Measurements from ENCODE around the gene DHRS7B.
"Not testable (repeated sequence)": the region's sequence is repeated elsewhere in the genome, so short reads cannot be mapped to it uniquely, and the experiment has no call there.

The DHRS7B gene

DNA sequence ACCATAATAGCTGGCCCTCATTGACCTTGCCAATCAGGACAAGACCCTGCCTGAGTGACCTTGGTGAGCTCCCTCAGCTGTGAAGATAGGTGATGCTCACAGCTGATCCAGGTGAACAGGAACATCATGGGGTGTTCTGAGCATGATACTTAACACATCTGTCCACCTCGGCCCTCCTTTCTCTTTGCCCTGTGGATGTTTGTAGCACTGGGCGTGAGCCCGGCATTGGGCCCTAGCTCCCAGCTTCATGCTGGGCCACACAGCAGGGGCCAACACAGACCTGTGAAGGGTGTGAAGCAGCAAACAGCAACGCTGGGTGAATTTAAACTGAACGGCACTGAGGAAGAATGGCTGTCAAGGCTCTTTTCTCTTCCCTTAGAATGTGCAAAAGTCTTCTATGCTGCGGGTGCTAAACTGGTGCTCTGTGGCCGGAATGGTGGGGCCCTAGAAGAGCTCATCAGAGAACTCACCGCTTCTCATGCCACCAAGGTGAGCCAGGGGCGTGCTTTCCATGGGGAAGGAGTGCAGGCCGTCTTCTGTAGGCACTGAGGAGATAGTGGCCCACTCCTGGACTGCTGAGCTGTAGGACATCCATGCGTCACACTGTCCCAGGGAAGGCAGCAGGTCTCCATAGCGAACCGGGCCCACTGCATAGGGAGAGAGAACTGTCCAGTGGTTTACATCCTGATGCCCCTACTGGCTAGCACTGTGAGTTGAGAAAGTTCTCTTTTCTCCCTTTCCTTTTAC is 51.3 kb downstream of the DHRS7B start:
- no peak for DNase-seq (ENCODE audit: low read depth)

DNA sequence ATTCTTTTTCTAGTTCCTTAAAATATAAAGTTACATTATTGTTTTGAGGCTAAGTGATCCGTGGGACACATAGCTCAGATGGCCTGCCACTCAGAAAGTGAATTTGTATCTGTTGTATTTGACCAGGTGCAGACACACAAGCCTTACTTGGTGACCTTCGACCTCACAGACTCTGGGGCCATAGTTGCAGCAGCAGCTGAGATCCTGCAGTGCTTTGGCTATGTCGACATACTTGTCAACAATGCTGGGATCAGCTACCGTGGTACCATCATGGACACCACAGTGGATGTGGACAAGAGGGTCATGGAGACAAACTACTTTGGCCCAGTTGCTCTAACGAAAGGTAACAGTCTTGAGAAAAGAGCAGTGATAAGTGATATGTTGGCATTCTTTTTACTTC is 56.7 kb downstream of the DHRS7B start:
- DNase-seq (ENCODE audit: low read depth), result no peak

GRCh38 chr17:21184570-21184969 is 57.8 kb downstream of the DHRS7B start:
- DNase-seq (ENCODE audit: low read depth), result no peak

- DNase-seq (ENCODE audit: low read depth), result no peak
Observed at GRCh38 chr17:21185061-21185460, 58.3 kb downstream of the DHRS7B start.

DNA sequence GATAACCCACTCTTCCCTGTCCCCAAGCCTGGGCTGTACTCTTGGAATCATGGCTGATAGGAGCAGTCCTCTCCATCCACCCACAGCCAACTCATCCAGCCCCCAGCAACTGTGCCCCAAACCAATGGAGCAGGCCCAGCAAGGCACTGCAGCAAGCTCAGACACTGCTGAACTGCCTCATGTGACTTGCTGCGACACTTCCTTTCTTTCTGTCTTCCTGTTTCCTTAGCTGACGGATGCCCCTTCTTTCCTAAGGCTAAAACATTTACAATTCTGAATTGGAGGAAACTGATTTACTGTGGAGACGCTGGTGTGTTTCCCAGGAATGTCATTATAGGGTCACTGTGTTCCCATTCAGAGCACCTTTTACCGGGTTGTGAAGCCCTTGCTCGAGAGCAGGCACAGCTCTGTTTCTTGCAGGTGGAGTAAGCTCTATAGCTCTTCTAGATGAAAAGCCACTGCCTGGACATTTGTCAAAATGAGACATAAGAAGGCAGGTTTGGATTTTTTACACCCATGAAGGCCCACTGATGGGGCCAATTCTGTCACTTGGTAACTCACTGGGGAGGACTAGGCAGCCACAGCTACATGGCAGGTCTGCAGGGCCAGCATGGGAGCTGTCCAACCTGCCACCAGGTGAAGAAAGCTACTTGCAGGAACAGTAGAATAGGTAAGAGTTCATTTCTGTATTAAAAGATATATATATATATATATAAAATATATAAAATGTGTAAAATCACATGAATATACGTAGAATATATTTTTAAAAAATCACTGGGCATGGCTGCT is 59.8 kb downstream of the DHRS7B start:
- no peak for DNase-seq (ENCODE audit: low read depth)

DNA sequence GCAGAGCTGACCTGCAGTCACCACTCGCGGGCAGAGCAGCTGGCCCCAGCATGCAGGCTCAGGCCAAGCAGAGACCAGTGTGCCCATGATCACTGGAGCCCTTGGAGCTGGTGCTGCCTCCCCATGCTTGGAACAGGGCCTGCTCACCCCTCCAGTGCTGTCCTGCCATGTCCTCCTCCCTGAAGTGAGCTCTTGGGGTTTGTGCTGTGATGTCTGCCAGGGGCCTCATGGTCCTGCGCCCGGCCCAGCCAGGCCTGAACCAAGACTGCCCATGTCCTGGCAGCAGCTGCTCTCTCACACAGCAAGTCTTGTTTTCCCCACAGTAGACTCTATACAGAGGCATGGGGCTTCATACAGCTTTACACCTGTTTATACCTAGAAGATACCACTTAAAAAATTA is 62.6 kb downstream of the DHRS7B start:
- DNase-seq (ENCODE audit: low read depth), result no peak

- DNase-seq (ENCODE audit: low read depth), result no peak
Observed at GRCh38 chr17:21190078-21190477, 63.3 kb downstream of the DHRS7B start.

DNA sequence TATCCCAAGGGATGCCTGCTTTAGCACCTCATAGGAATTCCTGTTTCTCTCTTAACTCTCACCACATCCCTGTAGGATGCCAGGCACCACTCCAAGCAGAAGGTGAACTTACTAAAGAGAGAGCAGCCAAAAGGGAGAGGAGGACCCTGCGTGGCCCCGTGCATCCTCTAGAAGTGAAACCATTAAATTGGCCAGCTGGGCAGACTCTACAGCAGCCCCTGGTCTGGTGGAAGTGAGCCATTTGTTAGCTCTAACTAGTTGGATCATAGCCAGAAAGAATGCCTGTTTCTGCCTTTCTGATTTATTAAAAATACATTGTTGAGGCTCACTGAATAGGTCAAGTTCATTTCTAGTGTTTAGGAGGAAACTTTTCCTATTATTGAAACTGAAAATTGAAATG is 64.9 kb downstream of the DHRS7B start:
- no peak for DNase-seq (ENCODE audit: low read depth)

GRCh38 chr17:21192414-21192813 is 65.7 kb downstream of the DHRS7B start:
- DNase-seq (ENCODE audit: low read depth), result not testable (repeated sequence)

DNA sequence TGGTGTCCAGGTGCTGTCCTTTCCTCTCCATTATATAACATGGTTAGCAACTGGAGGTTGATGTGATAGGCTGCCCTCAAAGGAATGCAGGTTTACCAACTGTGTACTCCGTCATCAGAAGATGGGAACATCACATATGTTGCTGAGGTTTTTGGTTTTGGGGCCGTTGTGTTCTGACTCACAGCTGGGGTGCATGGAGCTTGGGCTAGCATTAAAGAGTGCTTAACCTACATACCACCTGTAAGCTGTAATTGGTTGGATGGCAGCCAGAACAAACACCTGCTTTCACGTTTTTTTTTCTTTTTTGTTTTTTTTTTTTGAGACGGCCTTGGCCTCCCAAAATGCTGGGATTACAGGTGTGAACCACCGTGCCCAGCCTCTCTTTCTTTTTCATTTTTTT is 66.3 kb downstream of the DHRS7B start:
- DNase-seq (ENCODE audit: low read depth), result no peak

- peak; percentile 20 for DNase-seq (ENCODE audit: low read depth)
Observed at GRCh38 chr17:21194226-21194625, 67.5 kb downstream of the DHRS7B start.

GRCh38 chr17:21194703-21195102 is 67.9 kb downstream of the DHRS7B start:
- peak; percentile 73 for DNase-seq (ENCODE audit: low read depth)

DNA sequence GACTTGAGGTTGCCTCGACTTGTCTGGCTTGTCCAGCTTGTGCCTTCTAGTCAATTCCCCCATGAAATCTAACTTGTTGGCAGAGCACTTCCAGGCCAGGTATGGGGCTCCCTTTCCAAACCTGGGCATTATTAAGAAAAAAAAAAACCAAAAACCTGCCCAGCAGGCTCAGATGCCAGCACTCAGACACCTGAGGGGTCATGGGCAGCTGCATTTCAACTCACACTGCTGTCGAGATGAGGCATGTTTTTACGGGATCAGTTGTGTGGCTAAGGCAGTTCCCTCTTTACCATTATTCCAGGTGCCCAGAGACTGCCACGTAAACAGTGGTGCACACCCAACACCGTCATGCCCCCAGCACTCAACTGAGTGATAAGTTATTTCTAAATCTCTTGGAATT is 69.4 kb downstream of the DHRS7B start:
- DNase-seq (ENCODE audit: low read depth), result no peak

- no peak for DNase-seq (ENCODE audit: low read depth)
Observed at GRCh38 chr17:21198411-21198810, 71.6 kb downstream of the DHRS7B start.

GRCh38 chr17:21199311-21199710 is 72.5 kb downstream of the DHRS7B start:
- DNase-seq (ENCODE audit: low read depth), result peak; percentile 51

GRCh38 chr17:21199856-21200255 is 73.1 kb downstream of the DHRS7B start:
- DNase-seq (ENCODE audit: low read depth), result no peak

DNA sequence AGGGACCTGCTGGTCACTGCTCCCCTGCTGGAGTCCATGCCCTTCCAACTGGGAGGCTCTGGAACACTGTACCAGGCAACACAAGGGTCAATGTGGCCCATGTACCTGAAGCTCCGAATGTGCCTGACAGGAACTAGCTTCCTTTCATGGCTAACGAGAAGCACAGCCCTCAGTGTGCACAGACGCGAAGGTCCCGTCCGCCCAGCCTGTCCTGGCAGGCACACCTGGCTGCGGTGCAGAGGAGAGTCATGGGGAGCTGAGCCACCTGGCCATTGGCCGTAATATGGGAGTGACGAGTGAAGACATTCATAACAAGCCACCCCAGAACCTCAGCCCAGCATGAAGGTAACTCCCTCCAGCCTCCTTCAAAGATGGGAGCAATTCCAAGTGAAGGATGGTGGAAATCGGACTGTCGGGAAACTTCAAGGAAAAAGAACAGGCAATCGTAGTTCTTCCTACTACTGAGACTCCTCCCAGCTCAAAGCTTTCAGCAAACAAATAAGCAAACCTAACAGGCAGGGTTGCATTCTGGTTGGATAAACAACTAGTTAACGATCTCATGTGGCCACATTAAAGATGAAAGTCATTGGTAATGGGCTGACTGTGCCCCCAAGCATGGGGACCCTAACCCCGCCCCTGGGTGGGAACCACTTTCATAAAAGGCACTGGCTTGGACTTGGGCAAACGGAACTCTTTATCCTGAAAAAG is 74.0 kb downstream of the DHRS7B start:
- no peak for DNase-seq (ENCODE audit: low read depth)

DNA sequence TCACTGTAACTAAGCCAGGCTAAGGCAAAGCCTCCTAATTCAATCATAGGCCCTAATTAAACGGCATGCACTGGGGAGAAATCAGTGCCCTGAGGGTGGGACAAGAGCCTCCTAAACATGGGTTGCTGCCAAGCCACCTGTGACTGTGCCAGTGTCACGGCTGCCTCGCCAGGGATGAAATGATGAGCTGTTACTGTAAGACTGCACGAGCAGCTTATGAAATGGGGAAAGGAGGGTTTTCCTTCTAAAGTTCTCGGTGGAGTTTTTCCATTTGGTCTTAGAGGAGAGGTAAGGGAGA is 74.5 kb downstream of the DHRS7B start:
- no peak for DNase-seq (ENCODE audit: low read depth)

- DNase-seq (ENCODE audit: low read depth), result no peak
Observed at GRCh38 chr17:21201874-21202273, 75.1 kb downstream of the DHRS7B start.

DNA sequence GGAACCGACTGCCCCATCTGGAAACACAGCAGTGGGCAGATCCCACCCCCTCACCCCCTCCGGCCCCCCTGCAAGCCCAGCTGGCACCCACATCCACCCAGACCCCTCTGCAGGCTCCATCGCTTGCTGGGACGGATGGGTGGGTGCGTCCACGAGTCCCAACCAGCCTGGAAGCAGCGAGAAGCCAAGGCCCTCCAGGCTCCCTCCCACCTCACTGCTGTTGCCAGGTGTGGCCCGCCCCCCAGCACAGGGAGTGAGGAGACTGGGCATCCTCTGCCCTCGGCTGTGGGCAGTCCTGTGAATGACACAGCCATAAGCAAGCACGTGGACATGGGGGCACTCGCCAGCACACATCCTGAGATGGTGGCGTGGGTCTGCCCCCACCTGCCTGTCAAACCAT is 75.7 kb downstream of the DHRS7B start:
- DNase-seq (ENCODE audit: low read depth), result no peak

GRCh38 chr17:21204935-21205334 is 78.2 kb downstream of the DHRS7B start:
- no peak for DNase-seq (ENCODE audit: low read depth)

DNA sequence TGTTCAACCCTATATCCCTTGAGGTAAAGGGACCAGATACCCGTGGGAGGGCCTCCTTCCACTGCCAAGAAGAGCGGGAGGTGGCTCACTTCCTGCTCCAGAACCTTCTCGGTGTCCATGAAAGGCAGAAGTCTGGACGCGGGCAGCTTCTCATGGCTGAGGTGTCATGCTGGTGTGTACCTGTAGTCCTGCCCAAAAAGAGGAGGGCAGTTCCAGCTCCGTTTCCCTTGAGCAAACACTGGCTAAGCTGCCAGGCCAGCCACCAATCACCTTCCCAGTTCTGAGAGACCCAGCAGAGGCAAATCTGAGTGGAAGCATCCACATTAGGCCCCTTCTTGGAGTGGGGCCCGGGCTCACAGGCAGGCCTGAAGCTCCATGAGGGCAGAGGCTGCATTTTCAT is 81.6 kb downstream of the DHRS7B start:
- no peak for DNase-seq (ENCODE audit: low read depth)

GRCh38 chr17:21209511-21210175 is 82.9 kb downstream of the DHRS7B start:
- DNase-seq (ENCODE audit: low read depth), result no peak

All from fibroblast of gingiva (primary cell).